ENCODE measurements around the gene VARS2. TPM values are rescaled to one million over a fixed set of nuclear protein-coding genes. Genes with fewer than 3 reads are reported as not detected.

VARS2 gene
- total RNA-seq, 4 donors from 2014 or later = 16.0 to 38.5 (median 19.3) TPM

- Histone ChIP-seq H3K27ac (no peak overlapping the region), H3K4me3 (no peak overlapping the region), H3K27me3 (no peaks in the 10 kb centered on the region), H3K36me3 (peaks cover 0 to 92% of the 10 kb centered on the region in 2 donors), H3K9me3 (no peaks in the 10 kb centered on the region), H3K4me1 (no peaks in the 10 kb centered on the region)
- in situ Hi-C loops (cut with MboI; ENCODE audit: low sequenced_read_pairs in 4 of 4) (loop anchor here in 1 of 4 donors (25.0 kb wide), 1 partner anchor 158 kb away; the partner anchor contains the start of genes FLOT1 and IER3), intact Hi-C loops (cut with DNase I; ENCODE audit: low total_unique reads) (no loop called here)
- TF ChIP-seq POLR2A (IDR thresholded peaks at IDR 0.05) = no peak
- DNase-seq (no peak), ATAC-seq (no peak)
Measured at GRCh38 chr6:30895343-30895742, 18.7 kb upstream of the VARS2 start.

- in situ Hi-C loops (cut with MboI; ENCODE audit: low sequenced_read_pairs in 4 of 4) = loop anchor here in 1 of 4 donors (25.0 kb wide), 1 partner anchor 159 kb away; the partner anchor contains the start of genes FLOT1 and IER3
- H3K36me3 ChIP-seq = peaks cover 0 to 80% of the 10 kb centered on the region in 2 donors
Measured at GRCh38 chr6:30896541-30896940, 17.5 kb upstream of the VARS2 start.

DNA sequence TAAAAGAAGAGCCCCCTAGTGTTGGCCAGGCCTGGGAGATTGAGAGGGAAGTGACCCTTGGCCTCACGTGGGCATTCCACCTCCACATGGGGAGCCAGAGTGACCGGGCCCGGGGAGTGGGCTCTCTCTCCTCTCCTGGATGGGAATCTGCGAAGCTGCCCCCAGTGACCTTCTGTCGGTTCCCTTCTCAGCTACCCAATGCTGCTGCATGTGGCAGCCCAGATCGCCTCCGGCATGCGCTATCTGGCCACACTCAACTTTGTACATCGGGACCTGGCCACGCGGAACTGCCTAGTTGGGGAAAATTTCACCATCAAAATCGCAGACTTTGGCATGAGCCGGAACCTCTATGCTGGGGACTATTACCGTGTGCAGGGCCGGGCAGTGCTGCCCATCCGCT, 16.2 kb upstream of the VARS2 start:
- Histone ChIP-seq H3K9me3 (no peaks in the 10 kb centered on the region), H3K27ac (no peak overlapping the region), H3K4me1 (no peaks in the 10 kb centered on the region), H3K27me3 (no peaks in the 10 kb centered on the region), H3K4me3 (no peak overlapping the region), H3K36me3 (peaks cover 0 to 66% of the 10 kb centered on the region in 2 donors)
- DNase-seq (no peak), ATAC-seq (no peak)
- TF ChIP-seq CTCF (IDR thresholded peaks at IDR 0.05 in 4 of 5, conservative IDR thresholded peaks at IDR 0.05 in 1 of 5) = no peak
- intact Hi-C loops (cut with DNase I; ENCODE audit: low total_unique reads) = no loop called here
- in situ Hi-C loops (cut with MboI; ENCODE audit: low sequenced_read_pairs in 4 of 4) = loop anchor here in 1 of 4 donors (25.0 kb wide), 1 partner anchor 161 kb away; the partner anchor contains the start of genes FLOT1 and IER3

More at GRCh38 chr6:30896541-30896940, 17.5 kb upstream of the VARS2 start:
- ATAC-seq (no peak), DNase-seq (no peak)
- Histone ChIP-seq H3K4me3 (no peak overlapping the region), H3K27me3 (no peaks in the 10 kb centered on the region), H3K9me3 (no peaks in the 10 kb centered on the region), H3K4me1 (no peaks in the 10 kb centered on the region), H3K27ac (no peak overlapping the region)
- TF ChIP-seq CTCF (IDR thresholded peaks at IDR 0.05 in 4 of 5, conservative IDR thresholded peaks at IDR 0.05 in 1 of 5) = no peak
- no peak for TF ChIP-seq POLR2A (IDR thresholded peaks at IDR 0.05)
- intact Hi-C loops (cut with DNase I; ENCODE audit: low total_unique reads) = no loop called here

DNA sequence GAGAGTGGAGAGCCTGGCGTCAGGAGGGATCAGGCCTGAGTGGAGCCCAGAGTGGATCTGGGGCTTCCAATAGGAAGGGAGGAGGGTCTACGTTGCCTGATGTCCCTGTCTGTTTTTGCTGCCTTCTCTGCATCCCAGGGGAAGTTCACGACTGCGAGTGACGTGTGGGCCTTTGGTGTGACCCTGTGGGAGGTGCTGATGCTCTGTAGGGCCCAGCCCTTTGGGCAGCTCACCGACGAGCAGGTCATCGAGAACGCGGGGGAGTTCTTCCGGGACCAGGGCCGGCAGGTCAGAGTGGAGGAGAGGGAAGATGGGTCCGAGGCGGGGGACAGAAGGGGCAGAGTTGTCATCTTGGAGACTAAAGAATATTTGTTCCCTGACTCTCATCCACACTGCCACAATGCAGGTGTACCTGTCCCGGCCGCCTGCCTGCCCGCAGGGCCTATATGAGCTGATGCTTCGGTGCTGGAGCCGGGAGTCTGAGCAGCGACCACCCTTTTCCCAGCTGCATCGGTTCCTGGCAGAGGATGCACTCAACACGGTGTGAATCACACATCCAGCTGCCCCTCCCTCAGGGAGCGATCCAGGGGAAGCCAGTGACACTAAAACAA, 15.2 kb upstream of the VARS2 start:
- no peak for TF ChIP-seq POLR2A (IDR thresholded peaks at IDR 0.05)
- TF ChIP-seq CTCF (IDR thresholded peaks at IDR 0.05 in 4 of 5, conservative IDR thresholded peaks at IDR 0.05 in 1 of 5) = no peak
- H3K36me3 ChIP-seq = peaks cover 0 to 56% of the 10 kb centered on the region in 2 donors
- no peak overlapping the region for H3K27ac ChIP-seq
- no peaks in the 10 kb centered on the region for H3K9me3 ChIP-seq
- intact Hi-C loops (cut with DNase I; ENCODE audit: low total_unique reads) = no loop called here
- no peaks in the 10 kb centered on the region for H3K27me3 ChIP-seq
- in situ Hi-C loops (cut with MboI; ENCODE audit: low sequenced_read_pairs in 4 of 4) = loop anchor here in 1 of 4 donors (25.0 kb wide), 1 partner anchor 162 kb away; the partner anchor contains the start of genes FLOT1 and IER3
- ATAC-seq (no peak), DNase-seq (no peak)
- H3K4me1 ChIP-seq = no peaks in the 10 kb centered on the region
- no peak overlapping the region for H3K4me3 ChIP-seq

DNA sequence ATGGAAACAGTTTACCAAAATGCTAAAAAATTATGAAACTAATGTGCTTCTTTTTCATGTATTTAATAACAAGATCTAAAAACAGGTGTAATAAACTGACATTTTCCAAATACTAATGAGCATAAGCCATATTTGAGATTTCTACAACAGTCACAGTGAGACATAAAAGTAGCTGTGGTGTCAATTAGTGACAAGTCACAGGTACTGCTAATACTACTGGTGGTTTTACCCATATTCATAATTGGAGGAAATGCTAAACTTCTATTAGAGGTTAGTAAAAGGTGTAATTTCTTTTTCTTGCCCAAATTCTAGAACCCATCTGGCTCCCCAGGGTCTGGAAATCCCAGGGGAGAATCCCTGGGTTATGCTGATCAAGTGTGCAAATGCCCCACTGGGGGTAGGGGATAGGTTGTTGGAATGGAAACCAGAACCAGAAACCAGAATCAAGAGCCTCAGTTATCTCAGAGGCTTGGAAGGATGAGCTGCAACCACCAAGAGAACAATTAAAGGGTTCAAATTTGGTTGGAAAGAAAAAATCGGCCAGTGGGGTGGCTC, 13.1 kb upstream of the VARS2 start:
- H3K9me3 ChIP-seq = no peaks in the 10 kb centered on the region
- ATAC-seq (no peak), DNase-seq (no peak)
- H3K4me1 ChIP-seq = no peaks in the 10 kb centered on the region
- no peak overlapping the region for H3K27ac ChIP-seq
- no peak overlapping the region for H3K4me3 ChIP-seq
- no peak for TF ChIP-seq CTCF (IDR thresholded peaks at IDR 0.05 in 4 of 5, conservative IDR thresholded peaks at IDR 0.05 in 1 of 5)
- TF ChIP-seq POLR2A (IDR thresholded peaks at IDR 0.05) = no peak
- H3K27me3 ChIP-seq = no peaks in the 10 kb centered on the region
- in situ Hi-C loops (cut with MboI; ENCODE audit: low sequenced_read_pairs in 4 of 4) = no loop called here
- intact Hi-C loops (cut with DNase I; ENCODE audit: low total_unique reads) = no loop called here
- H3K36me3 ChIP-seq = peaks cover 0 to 36% of the 10 kb centered on the region in 2 donors

Data from gastrocnemius medialis (tissue), 4 donors.